Activated CD8-positive, alpha-beta T cell treated with anti-CD3 and anti-CD28 coated beads, Interleukin-2, amount 10 ng/mL, durations not matched to agents 7 days and 5 days (primary cell): ENCODE results near the gene ACTR3C. TPM values are rescaled to one million over a fixed set of nuclear protein-coding genes. Genes with fewer than 3 reads are reported as not detected.
"Not testable (repeated sequence)": the region's sequence is repeated elsewhere in the genome, so short reads cannot be mapped to it uniquely, and the experiment has no call there.

Experiments
- ATAC-seq: fragments of 150-1000 bp; cut with Tn5 transposase; one replicate; pipeline ENCODE4 v1.10.0; 2021; ENCODE audit warnings: moderate library complexity
- CTCF ChIA-PET: fragments of 350-600 bp; sonication (Branson Sonifier 250); formaldehyde crosslinking; loops from one replicate; lab custom pipeline; 2021; ENCODE audit warnings: antibody characterized with exemption; lab: Charles Lee
- POLR2A ChIA-PET: fragments of 350-600 bp; sonication (Branson Sonifier 250); formaldehyde crosslinking; loops from one replicate; lab custom pipeline; 2021; ENCODE audit warnings: antibody characterized with exemption; lab: Charles Lee
- DNase-seq: peaks from one replicate; pipeline ENCODE4 v3.0.0-alpha.2; 2020
- H3K27ac Mint-ChIP-seq: one replicate; pipeline ENCODE4 v1.8.0; 2021; ENCODE audit warnings: mild to moderate bottlenecking, mixed read lengths
- H3K27me3 Mint-ChIP-seq: one replicate; pipeline ENCODE4 v1.8.0; 2021; ENCODE audit warnings: low read depth, mixed read lengths
- H3K36me3 Mint-ChIP-seq: one replicate; pipeline ENCODE4 v1.8.0; 2021; ENCODE audit warnings: low read depth, mixed read lengths
- H3K4me1 Mint-ChIP-seq: one replicate; pipeline ENCODE4 v1.8.0; 2021; ENCODE audit warnings: low read depth, mixed read lengths
- H3K4me3 Mint-ChIP-seq: one replicate; pipeline ENCODE4 v1.8.0; 2021; ENCODE audit warnings: mild to moderate bottlenecking, mixed read lengths
- H3K9me3 Mint-ChIP-seq: one replicate; pipeline ENCODE4 v1.8.0; 2022; ENCODE audit warnings: mixed read lengths; ENCODE audit not compliant: insufficient read depth
- total RNA-seq, 2 experiments: library from RNA; stranded (reverse); gene quantifications; one replicate each; pipeline ENCODE4 v1.2.3, GENCODE V29; 2021

ACTR3C gene
- total RNA-seq, 2 experiments from 2014 or later, result 4.6 TPM

DNA sequence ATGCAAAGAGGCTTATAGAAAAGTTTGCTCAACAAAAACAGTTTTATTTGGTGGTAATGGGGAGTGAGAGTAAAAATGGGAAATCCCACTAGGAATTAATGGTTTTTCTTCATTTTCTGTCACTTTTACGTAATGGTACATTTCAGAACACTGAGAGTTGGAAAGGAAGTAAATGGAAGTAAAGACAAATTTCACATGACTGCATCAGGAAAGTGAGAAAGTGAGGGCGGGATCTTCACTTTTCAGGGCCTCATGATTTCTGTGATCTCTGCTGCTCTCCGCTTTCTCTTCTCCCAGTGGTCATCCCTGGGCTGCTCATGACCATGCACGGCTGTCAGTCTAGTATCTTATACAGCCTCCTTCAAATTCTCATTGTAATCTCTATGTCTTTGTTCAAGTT, 117.5 kb downstream of the ACTR3C start:
- H3K27me3 Mint-ChIP-seq, ATAC-seq, H3K4me3 Mint-ChIP-seq, H3K9me3 Mint-ChIP-seq, DNase-seq, H3K27ac Mint-ChIP-seq, H3K36me3 Mint-ChIP-seq, H3K4me1 Mint-ChIP-seq, POLR2A ChIA-PET: not testable (repeated sequence)
- CTCF ChIA-PET, result interaction anchor here (0.6 kb wide), 1 partner anchor 1491 kb away, joined by 3 read pairs; no protein-coding TSS in a partner anchor

DNA sequence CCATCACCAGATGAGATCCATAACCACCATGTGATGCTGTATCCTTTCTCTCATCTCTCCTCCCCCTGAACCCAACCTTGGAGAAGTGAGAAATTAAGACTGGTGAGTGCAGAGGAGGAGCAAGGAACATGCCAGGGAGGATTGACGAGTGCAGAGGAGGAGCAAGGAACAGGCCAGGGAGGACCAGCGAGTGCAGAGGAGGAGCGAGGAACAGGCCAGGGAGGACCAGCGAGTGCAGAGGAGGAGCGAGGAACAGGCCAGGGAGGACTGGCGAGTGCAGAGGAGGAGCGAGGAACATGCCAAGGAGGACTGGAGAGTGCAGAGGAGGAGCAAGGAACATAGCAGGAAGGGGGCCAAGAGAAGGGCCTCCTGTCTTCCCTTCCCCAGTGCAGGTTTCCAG, 118.8 kb downstream of the ACTR3C start:
- H3K27ac Mint-ChIP-seq, H3K4me3 Mint-ChIP-seq, H3K9me3 Mint-ChIP-seq, H3K27me3 Mint-ChIP-seq, CTCF ChIA-PET, ATAC-seq, POLR2A ChIA-PET, H3K36me3 Mint-ChIP-seq, DNase-seq, H3K4me1 Mint-ChIP-seq: not testable (repeated sequence)

DNA sequence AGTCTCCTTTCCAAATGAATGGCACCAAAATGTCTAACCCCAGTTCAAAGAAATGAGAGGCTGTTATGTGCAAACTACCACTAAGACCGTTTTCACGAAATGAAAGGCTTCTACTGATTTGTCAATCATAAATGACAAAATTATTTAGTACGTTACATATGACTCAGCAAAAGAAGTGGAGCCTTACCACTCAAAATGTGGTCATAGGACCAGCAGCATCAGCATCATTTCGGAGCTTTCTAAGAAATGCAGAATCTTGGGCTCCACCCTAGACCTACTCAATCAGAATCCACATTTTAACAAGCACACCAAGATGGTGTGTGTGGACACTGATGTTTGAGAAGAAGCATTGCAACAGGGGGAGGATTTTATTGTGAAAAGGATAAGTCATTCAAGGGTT, 120.5 kb downstream of the ACTR3C start:
- POLR2A ChIA-PET, ATAC-seq, H3K4me1 Mint-ChIP-seq, H3K9me3 Mint-ChIP-seq, H3K4me3 Mint-ChIP-seq, H3K27me3 Mint-ChIP-seq, DNase-seq, H3K36me3 Mint-ChIP-seq, H3K27ac Mint-ChIP-seq, CTCF ChIA-PET: not testable (repeated sequence)

Other genes with a start within 250 kb of the ACTR3C start
- gene LRRC61, start 190 bp downstream of the ACTR3C start, total RNA-seq, result 10 to 100 TPM; 21.0 to 21.4 TPM
- not detected for gene RARRES2, start 18.1 kb upstream of the ACTR3C start, total RNA-seq
- gene REPIN1, start 45.3 kb upstream of the ACTR3C start, total RNA-seq, result 10 to 100 TPM; 40.9 to 43.1 TPM
- 1 to 10 TPM; 6.7 to 7.7 TPM for gene ZNF775, start 55.8 kb upstream of the ACTR3C start, total RNA-seq
- 10 to 100 TPM; 21.5 to 22.3 TPM for gene GIMAP8, start 127.1 kb upstream of the ACTR3C start, total RNA-seq
- gene GIMAP7, start 191.3 kb upstream of the ACTR3C start, total RNA-seq, result 100 to 1,000 TPM; 134 TPM
- 100 to 1,000 TPM; 174 to 186 TPM for gene GIMAP4, start 243.8 kb upstream of the ACTR3C start, total RNA-seq